ENCODE results near the gene ELOVL2. TPM values are rescaled to one million over a fixed set of nuclear protein-coding genes. Genes with fewer than 3 reads are reported as not detected.

ELOVL2 gene
- total and polyA plus RNA-seq, 4 donors: 0.81 to 1.5 TPM; not detected in 2

DNA sequence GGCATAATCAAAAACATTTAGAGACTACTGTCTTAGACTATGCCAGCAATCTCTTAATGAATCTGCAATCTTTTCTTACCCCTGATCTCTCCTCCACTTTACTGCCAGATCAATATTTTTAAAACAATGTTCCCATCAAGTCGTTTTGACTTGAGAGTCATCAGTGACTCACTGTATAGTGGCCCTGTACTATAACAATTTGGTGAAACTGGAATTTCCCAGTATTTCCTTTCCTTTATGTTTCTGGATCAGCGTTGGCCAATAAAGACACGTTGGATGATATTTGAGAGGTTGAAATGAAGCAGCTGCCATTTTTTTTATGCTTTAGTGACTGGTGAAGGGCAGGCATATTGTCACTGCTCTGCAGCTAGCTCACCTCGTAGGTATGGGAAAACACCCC is 39.4 kb upstream of the ELOVL2 start:
- intact Hi-C loops (cut with DNase I): no loop called here
- ATAC-seq (ENCODE audit: low FRiP score) (no peak), DNase-seq (no peak)
- no peak overlapping the region for H3K27ac ChIP-seq (ENCODE audit: low read depth in 1 of 2, low read length in 2 of 2)
- 79 to 80% methylated on average over 4 of the region's 4 CpGs for WGBS, 2 donors
- H3K4me3 ChIP-seq (ENCODE audit: low read length in 2 of 2): no peak overlapping the region
- no peaks in the 10 kb centered on the region for H3K9me3 ChIP-seq (ENCODE audit: control insufficient read depth, low read length)
- H3K27me3 ChIP-seq (ENCODE audit: control insufficient read depth in 1 of 2, insufficient read depth in 2 of 2, low read length in 1 of 2): no peaks in the 10 kb centered on the region
- no peaks in the 10 kb centered on the region for H3K36me3 ChIP-seq (ENCODE audit: control insufficient read depth in 1 of 2, insufficient read depth in 2 of 2, low read length in 1 of 2)
- no peaks in the 10 kb centered on the region for H3K4me1 ChIP-seq (ENCODE audit: control insufficient read depth in 1 of 2, insufficient read depth in 2 of 2, low read length in 2 of 2)

DNA sequence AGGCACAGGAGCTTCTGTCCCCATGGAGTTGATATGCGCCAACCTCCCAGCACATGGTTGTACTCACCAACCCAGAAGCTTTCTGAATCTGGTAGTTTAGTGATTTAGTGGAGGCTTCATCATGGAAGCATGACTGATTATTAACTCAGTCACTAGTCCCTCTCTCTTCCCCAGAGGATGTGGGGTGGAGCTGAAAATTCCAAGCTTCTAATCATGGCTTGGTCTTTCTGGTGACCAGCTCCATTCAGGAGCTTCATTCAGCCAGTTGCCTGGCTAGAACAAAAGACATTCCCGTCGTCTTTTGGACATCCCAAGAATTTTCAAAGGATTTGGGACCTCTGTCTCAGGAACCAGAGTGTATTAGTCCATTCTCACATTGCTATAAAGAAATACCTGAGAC is 36.2 kb upstream of the ELOVL2 start:
- no peaks in the 10 kb centered on the region for H3K36me3 ChIP-seq (ENCODE audit: control insufficient read depth in 1 of 2, insufficient read depth in 2 of 2, low read length in 1 of 2)
- no peaks in the 10 kb centered on the region for H3K27me3 ChIP-seq (ENCODE audit: control insufficient read depth in 1 of 2, insufficient read depth in 2 of 2, low read length in 1 of 2)
- no peak overlapping the region for H3K27ac ChIP-seq (ENCODE audit: low read depth in 1 of 2, low read length in 2 of 2)
- no peaks in the 10 kb centered on the region for H3K9me3 ChIP-seq (ENCODE audit: control insufficient read depth, low read length)
- 60 to 73% methylated on average over 3 of the region's 3 CpGs for WGBS, 2 donors
- no peak overlapping the region for H3K4me3 ChIP-seq (ENCODE audit: low read length in 2 of 2)
- DNase-seq (no peak), ATAC-seq (ENCODE audit: low FRiP score) (no peak)
- H3K4me1 ChIP-seq (ENCODE audit: control insufficient read depth in 1 of 2, insufficient read depth in 2 of 2, low read length in 2 of 2): no peaks in the 10 kb centered on the region
- intact Hi-C loops (cut with DNase I): no loop called here

DNA sequence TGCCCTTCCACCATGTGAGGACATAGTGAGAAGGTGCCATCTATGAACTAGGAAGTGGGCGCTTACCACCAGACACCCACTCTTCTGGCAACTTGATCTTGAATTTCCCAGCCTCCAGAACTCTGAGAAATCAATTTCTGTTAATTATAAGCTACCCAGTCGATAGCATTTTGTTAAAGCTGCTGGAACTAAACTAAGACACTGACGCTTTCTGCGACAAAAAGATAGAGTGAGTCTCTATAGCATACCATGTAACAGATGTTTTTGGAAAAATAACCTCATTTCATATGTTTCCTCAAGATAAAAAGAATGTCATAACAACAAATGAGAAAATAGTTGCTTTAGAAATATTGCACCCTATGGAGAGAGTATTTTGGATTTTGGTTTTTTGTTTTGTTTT is 34.2 kb upstream of the ELOVL2 start:
- intact Hi-C loops (cut with DNase I): no loop called here
- DNase-seq (no peak), ATAC-seq (ENCODE audit: low FRiP score) (no peak)
- no peaks in the 10 kb centered on the region for H3K9me3 ChIP-seq (ENCODE audit: control insufficient read depth, low read length)
- H3K4me1 ChIP-seq (ENCODE audit: control insufficient read depth in 1 of 2, insufficient read depth in 2 of 2, low read length in 2 of 2): no peaks in the 10 kb centered on the region
- H3K27me3 ChIP-seq (ENCODE audit: control insufficient read depth in 1 of 2, insufficient read depth in 2 of 2, low read length in 1 of 2): no peaks in the 10 kb centered on the region
- WGBS, 2 donors: 92 to 95% methylated on average over 4 of the region's 4 CpGs
- H3K27ac ChIP-seq (ENCODE audit: low read depth in 1 of 2, low read length in 2 of 2): no peak overlapping the region
- no peak overlapping the region for H3K4me3 ChIP-seq (ENCODE audit: low read length in 2 of 2)
- no peaks in the 10 kb centered on the region for H3K36me3 ChIP-seq (ENCODE audit: control insufficient read depth in 1 of 2, insufficient read depth in 2 of 2, low read length in 1 of 2)

- H3K4me1 ChIP-seq (ENCODE audit: control insufficient read depth in 1 of 2, insufficient read depth in 2 of 2, low read length in 2 of 2): no peaks in the 10 kb centered on the region
- H3K27ac ChIP-seq (ENCODE audit: low read depth in 1 of 2, low read length in 2 of 2): no peak overlapping the region
- H3K4me3 ChIP-seq (ENCODE audit: low read length in 2 of 2): no peak overlapping the region
- H3K9me3 ChIP-seq (ENCODE audit: control insufficient read depth, low read length): no peaks in the 10 kb centered on the region
- H3K36me3 ChIP-seq (ENCODE audit: control insufficient read depth in 1 of 2, insufficient read depth in 2 of 2, low read length in 1 of 2): no peaks in the 10 kb centered on the region
- ATAC-seq (ENCODE audit: low FRiP score): no peak
- intact Hi-C loops (cut with DNase I): no loop called here
- no peak for DNase-seq
- H3K27me3 ChIP-seq (ENCODE audit: control insufficient read depth in 1 of 2, insufficient read depth in 2 of 2, low read length in 1 of 2): no peaks in the 10 kb centered on the region
- WGBS, 2 donors: 61 to 62% methylated on average over 2 of the region's 2 CpGs
Observed at GRCh38 chr6:11076540-11076939, 32.4 kb upstream of the ELOVL2 start.

DNA sequence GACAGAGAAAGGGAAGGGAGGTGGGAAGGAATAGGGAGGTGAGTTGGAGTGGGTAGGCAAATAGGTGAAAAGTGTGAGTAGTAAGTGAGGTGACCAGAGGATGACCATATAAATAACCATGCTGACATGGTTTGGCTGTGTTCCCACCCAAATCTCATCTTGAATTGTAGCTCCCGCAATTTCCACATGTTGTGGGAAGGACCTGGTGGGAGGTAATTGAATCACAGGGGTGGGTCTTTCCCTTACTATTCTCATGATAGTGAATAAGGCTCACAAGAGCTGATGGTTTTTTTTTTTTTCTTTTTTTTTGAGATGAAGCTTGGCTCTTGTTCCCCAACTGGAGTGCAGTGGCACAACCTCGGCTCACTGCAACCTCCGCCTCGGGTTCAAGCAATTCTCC is 28.0 kb upstream of the ELOVL2 start:
- 91 to 96% methylated on average over 4 of the region's 4 CpGs for whole genome bisulfite sequencing, 2 donors
- Histone ChIP-seq H3K4me3 (ENCODE audit: low read length in 2 of 2) (no peak overlapping the region), H3K9me3 (ENCODE audit: control insufficient read depth, low read length) (no peaks in the 10 kb centered on the region), H3K27me3 (ENCODE audit: control insufficient read depth in 1 of 2, insufficient read depth in 2 of 2, low read length in 1 of 2) (no peaks in the 10 kb centered on the region), H3K4me1 (ENCODE audit: control insufficient read depth in 1 of 2, insufficient read depth in 2 of 2, low read length in 2 of 2) (no peaks in the 10 kb centered on the region), H3K36me3 (ENCODE audit: control insufficient read depth in 1 of 2, insufficient read depth in 2 of 2, low read length in 1 of 2) (no peaks in the 10 kb centered on the region), H3K27ac (ENCODE audit: low read depth in 1 of 2, low read length in 2 of 2) (no peak overlapping the region)
- ATAC-seq (ENCODE audit: low FRiP score) (no peak), DNase-seq (no peak)
- intact Hi-C loops (cut with DNase I): no loop called here

DNA sequence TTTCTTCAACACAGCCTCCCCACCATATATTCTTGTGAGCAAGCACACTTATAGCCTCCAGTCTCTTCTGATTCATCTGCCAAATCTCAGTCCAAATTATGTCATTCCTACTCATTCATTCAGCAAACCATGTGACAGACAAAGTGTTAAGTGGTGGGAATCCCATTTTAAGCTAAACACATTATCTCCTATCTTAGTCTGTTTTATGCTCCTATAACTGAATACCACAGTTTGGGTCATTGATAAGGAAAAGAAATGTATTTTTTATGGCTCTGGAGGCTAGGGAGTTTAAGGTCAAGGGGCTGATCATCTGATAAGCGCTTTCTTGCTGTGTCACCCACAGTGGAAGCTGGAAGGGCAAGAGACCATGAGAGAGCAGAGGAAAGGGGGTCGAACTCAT is 25.7 kb upstream of the ELOVL2 start:
- Histone ChIP-seq H3K9me3 (ENCODE audit: control insufficient read depth, low read length) (no peaks in the 10 kb centered on the region), H3K4me1 (ENCODE audit: control insufficient read depth in 1 of 2, insufficient read depth in 2 of 2, low read length in 2 of 2) (no peaks in the 10 kb centered on the region), H3K27ac (ENCODE audit: low read depth in 1 of 2, low read length in 2 of 2) (no peak overlapping the region), H3K4me3 (ENCODE audit: low read length in 2 of 2) (no peak overlapping the region), H3K36me3 (ENCODE audit: control insufficient read depth in 1 of 2, insufficient read depth in 2 of 2, low read length in 1 of 2) (no peaks in the 10 kb centered on the region), H3K27me3 (ENCODE audit: control insufficient read depth in 1 of 2, insufficient read depth in 2 of 2, low read length in 1 of 2) (no peaks in the 10 kb centered on the region)
- ATAC-seq (ENCODE audit: low FRiP score): no peak
- DNase-seq: no peak
- intact Hi-C loops (cut with DNase I): loop anchor here (2.0 to 10.0 kb wide), 4 partner anchors 115 to 591 kb away; no protein-coding TSS in a partner anchor
- 53 to 60% methylated on average over 2 of the region's 2 CpGs for WGBS, 2 donors

- intact Hi-C loops (cut with DNase I): loop anchor here (5.0 to 10.0 kb wide), 3 partner anchors 113 to 263 kb away; no protein-coding TSS in a partner anchor
- DNase-seq (no peak), ATAC-seq (ENCODE audit: low FRiP score) (no peak)
- Histone ChIP-seq H3K4me1 (ENCODE audit: control insufficient read depth in 1 of 2, insufficient read depth in 2 of 2, low read length in 2 of 2) (no peaks in the 10 kb centered on the region), H3K36me3 (ENCODE audit: control insufficient read depth in 1 of 2, insufficient read depth in 2 of 2, low read length in 1 of 2) (no peaks in the 10 kb centered on the region), H3K4me3 (ENCODE audit: low read length in 2 of 2) (no peak overlapping the region), H3K27ac (ENCODE audit: low read depth in 1 of 2, low read length in 2 of 2) (no peak overlapping the region), H3K27me3 (ENCODE audit: control insufficient read depth in 1 of 2, insufficient read depth in 2 of 2, low read length in 1 of 2) (no peaks in the 10 kb centered on the region), H3K9me3 (ENCODE audit: control insufficient read depth, low read length) (no peaks in the 10 kb centered on the region)
- 62 to 65% methylated on average over 2 of the region's 2 CpGs for WGBS, 2 donors
Observed at GRCh38 chr6:11067348-11067747, 23.2 kb upstream of the ELOVL2 start.

GRCh38 chr6:11066505-11067347 is 22.6 kb upstream of the ELOVL2 start:
- intact Hi-C loops (cut with DNase I): loop anchor here (5.0 to 10.0 kb wide), 3 partner anchors 112 to 262 kb away; no protein-coding TSS in a partner anchor
- H3K27me3 ChIP-seq (ENCODE audit: control insufficient read depth in 1 of 2, insufficient read depth in 2 of 2, low read length in 1 of 2): no peaks in the 10 kb centered on the region

More at GRCh38 chr6:11066505-11067347, 22.6 kb upstream of the ELOVL2 start:
- DNase-seq (no peak), ATAC-seq (ENCODE audit: low FRiP score) (no peak)
- no peaks in the 10 kb centered on the region for H3K36me3 ChIP-seq (ENCODE audit: control insufficient read depth in 1 of 2, insufficient read depth in 2 of 2, low read length in 1 of 2)
- H3K27ac ChIP-seq (ENCODE audit: low read depth in 1 of 2, low read length in 2 of 2): no peak overlapping the region
- no peaks in the 10 kb centered on the region for H3K9me3 ChIP-seq (ENCODE audit: control insufficient read depth, low read length)
- no peaks in the 10 kb centered on the region for H3K4me1 ChIP-seq (ENCODE audit: control insufficient read depth in 1 of 2, insufficient read depth in 2 of 2, low read length in 2 of 2)
- H3K4me3 ChIP-seq (ENCODE audit: low read length in 2 of 2): no peak overlapping the region
- WGBS, 2 donors: 91% methylated on average over 6 of the region's 6 CpGs

Measured in aorta (tissue), 5 donors.